ENCODE measurements around the gene DDIT4.
"Not testable (repeated sequence)": the region's sequence is repeated elsewhere in the genome, so short reads cannot be mapped to it uniquely, and the experiment has no call there.

Gene DDIT4, protein sequence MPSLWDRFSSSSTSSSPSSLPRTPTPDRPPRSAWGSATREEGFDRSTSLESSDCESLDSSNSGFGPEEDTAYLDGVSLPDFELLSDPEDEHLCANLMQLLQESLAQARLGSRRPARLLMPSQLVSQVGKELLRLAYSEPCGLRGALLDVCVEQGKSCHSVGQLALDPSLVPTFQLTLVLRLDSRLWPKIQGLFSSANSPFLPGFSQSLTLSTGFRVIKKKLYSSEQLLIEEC

GRCh38 chr10:72273410-72274212 lies at the start of gene DDIT4:
Gene DDIT4, plus strand, starts transcription at chr10:72273924. Its CDS starts 293 bp downstream, at chr10:72274217.
- DNase-seq: peak; percentile 82 to 100 (median 99)

DNA sequence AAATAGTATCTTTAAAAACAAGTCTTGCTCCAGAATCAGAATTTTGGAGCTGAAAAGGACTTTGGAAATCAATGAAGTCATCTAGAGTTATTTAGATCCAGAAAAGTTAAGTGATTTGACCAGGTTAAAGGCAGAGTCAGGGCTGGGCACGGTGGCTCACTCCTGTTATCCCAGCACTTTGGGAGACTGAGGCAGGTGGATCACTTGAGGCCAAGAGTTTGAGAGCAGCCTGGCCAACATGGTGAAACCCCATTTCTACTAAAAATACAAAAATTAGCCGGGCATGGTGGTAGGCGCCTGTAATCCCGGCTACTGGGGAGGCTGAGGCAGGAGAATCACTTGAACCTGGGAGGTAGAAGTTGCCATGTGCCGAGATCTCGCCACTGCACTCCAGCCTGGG lies 49.5 kb upstream of the DDIT4 start:
- not testable (repeated sequence) for DNase-seq

DNA sequence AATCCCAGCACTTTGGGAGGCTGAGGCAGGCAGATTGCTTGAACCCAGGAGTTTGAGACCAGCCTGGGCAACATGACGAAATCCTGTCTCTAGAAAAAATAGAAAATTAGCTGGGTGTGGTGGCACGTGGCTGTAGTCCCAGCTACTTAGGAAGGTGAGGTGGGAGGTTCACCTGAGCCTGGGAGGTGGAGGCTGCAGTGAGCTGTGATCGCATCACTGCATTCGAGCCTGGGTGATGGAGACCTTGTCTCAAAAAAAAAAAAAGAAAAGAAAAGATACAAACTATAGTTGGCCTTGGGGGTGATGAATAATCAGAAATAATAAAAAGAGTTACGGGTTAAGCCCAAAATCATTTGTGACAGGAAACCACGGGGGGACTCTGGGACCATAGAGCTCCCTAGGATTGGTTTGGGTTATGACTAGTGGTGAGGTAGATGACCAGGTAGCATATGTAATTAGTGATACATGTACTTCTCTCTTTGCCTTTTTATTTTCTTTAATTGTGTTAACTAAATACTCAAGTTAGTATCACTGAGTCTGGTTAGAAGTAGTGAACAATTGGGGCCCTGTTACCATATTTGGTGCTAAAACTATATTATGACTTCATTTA lies 47.2 kb upstream of the DDIT4 start:
- no peak for DNase-seq

DNA sequence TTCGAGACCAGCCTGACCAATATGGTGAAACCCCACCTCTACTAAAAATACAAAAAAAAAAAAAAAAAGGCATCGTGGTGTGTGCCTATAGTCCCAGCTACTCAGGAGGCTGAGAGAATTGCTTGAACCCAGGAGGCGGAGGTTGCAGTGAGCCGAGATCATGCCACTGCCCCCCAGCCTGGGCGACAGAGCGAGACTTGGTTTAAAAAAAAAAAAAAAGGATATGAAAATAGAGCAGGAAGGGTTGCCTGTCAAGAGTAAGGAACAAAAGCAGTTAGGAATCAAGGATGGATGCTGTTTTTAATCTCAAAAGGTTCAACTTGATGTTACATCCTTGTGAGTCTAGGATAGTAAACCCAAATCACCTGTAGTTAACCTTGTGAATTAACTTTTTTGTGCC lies 45.9 kb upstream of the DDIT4 start:
- no peak for DNase-seq

GRCh38 chr10:72228318-72228751 lies 45.4 kb upstream of the DDIT4 start:
- DNase-seq: no peak

GRCh38 chr10:72229261-72230251 lies 44.2 kb upstream of the DDIT4 start:
- DNase-seq: no peak

- no peak for DNase-seq
These were observed 40.1 kb upstream of the DDIT4 start for GRCh38 chr10:72233621-72234020.

GRCh38 chr10:72234560-72235095 lies 39.1 kb upstream of the DDIT4 start:
- DNase-seq: no peak

GRCh38 chr10:72235544-72236279 lies 38.0 kb upstream of the DDIT4 start:
- no peak for DNase-seq

DNA sequence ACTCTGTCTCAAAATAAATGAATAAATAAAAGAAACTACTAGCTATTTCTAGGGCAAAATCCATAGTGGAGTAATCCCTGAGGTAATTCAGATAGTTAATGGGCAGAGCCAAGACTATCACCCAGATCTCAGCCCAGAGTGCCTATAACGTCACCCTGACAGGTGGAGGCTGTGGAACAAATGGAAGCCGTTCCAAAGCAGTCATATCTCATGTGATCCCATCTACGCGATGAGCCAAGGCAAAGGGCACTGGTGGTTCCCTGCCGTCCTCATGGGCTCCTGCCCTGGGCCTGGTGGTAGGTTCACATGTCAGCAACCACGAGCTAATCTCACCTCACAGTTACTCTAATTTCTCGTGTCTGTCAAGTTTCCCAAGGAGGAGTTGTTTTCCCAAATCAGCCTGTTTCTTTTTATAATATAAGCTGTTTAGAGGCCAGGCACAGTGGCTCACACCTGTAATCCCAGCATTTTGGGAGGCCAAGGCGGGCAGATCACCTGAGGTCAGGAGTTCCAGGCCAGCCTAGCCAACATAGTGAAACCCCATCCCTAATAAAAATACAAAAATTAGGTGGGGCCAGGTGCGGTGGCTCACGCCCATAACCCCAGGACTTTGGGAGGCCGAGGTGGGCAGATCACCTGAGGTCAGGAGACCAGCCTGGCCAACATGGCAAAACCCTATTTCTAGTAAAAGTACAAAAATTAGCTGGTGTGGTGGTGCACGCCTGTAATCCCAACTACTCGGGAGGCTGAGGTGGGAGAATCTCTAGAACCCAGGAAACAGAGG lies 35.1 kb upstream of the DDIT4 start:
- DNase-seq: no peak

- DNase-seq: no peak
These were observed 34.3 kb upstream of the DDIT4 start for GRCh38 chr10:72239409-72239808.

DNA sequence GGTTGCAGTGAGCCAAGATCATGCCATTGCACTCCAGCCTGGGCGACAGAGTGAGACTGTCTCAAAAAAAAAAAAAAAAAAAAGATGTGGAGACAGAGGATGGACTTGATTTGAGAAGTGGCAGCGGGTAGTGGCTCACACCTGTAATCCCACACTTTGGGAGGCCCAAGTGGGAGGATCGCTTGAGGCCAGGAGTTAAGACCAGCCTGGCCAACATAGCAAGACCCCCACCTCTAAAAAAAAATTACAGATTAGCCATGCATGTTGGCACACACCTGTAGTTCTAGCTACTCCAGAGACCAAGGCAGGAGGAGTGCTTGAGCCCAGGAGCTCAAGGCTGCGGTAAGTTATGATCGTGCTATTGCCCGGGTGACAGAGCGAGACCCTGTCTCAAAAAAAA lies 33.4 kb upstream of the DDIT4 start:
- no peak for DNase-seq

- DNase-seq: no peak
These were observed 32.0 kb upstream of the DDIT4 start for GRCh38 chr10:72241691-72242252.

GRCh38 chr10:72242675-72243074 lies 31.0 kb upstream of the DDIT4 start:
- peak in 33 of 58 donors; percentile 14 to 80 (median 42) for DNase-seq

- DNase-seq: peak in 22 of 58 donors; percentile 15 to 55 (median 32)
These were observed 29.8 kb upstream of the DDIT4 start for GRCh38 chr10:72243822-72244437.

- no peak for DNase-seq
These were observed 29.1 kb upstream of the DDIT4 start for GRCh38 chr10:72244573-72245038.

DNA sequence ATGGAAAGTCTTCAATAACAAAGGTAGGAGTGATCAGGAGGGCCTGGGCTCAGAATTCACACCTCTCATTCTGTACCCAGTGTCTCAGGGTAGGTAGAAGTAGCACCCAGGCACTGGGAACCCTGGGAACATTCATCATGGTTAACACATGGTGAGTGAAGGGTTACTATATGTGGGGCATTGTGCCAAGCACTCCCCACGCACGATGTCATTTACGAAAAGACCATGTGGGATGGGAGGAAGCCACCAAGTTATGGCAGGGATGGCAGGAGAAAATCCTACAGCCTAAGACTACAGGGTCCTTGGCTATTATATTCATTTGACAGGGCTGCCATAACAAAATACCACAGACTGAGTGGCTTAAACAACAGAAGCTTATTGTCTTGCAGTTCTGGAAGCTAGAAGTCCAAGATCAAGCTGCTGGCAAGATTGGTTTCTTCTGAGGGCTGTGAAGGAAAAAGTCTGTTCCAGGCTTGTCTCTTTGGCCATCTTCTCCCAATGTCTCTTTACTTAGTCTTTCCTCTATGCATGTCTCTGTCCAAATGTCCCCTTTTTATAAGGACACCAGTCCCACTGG lies 27.7 kb upstream of the DDIT4 start:
- no peak for DNase-seq

Data from anterior cingulate cortex (tissue), 58 donors.